ENCODE data around the gene TMEM108. TPM values are rescaled to one million over a fixed set of nuclear protein-coding genes. Genes with fewer than 3 reads are reported as not detected.

TMEM108 gene
- total RNA-seq, 1 experiment from 2014 or later, result not detected

- H3K9me2 ChIP-seq (ENCODE audit: insufficient read depth), result no peaks in the 10 kb centered on the region
- H3K27ac ChIP-seq (ENCODE audit: low read depth, low read length), result no peak overlapping the region
- H3K9me3 ChIP-seq (ENCODE audit: control insufficient read depth in 1 of 2, insufficient read depth in 1 of 2, low read depth in 1 of 2, low read length in 2 of 2), result no peaks in the 10 kb centered on the region
- ChIA-PET CTCF (no interaction called here), RAD21 (ENCODE audit: low non-redundant PET in 1 of 2, low total read pairs in 2 of 2, uncharacterized antibody in 2 of 2, unreplicated experiment in 2 of 2) (no interaction called here), POLR2A (no interaction called here)
- peaks cover 0 to 3% of the 10 kb centered on the region in 2 experiments; a peak in 2 of 4 replicates for H3K4me1 ChIP-seq (ENCODE audit: control insufficient read depth in 1 of 2, insufficient read depth in 2 of 2, low read length in 2 of 2)
- DNase-seq (ENCODE audit: low read depth, low spot score) (no peak), ATAC-seq (no peak)
- H2AFZ ChIP-seq (ENCODE audit: low read depth, low read length, poor library complexity, severe bottlenecking), result no peak overlapping the region
- TF ChIP-seq YY1 (IDR thresholded peaks at IDR 0.05; ENCODE audit: extremely low read depth, insufficient replicate concordance, low read depth, low read length), result no peak
- no peak for TF ChIP-seq ATF3 (IDR thresholded peaks at IDR 0.05)
- no peak for TF ChIP-seq POLR2A (IDR thresholded peaks at IDR 0.05; ENCODE audit: borderline replicate concordance, extremely low read depth, insufficient read depth, insufficient read length)
- no peak for TF ChIP-seq SIN3A (IDR thresholded peaks at IDR 0.05; ENCODE audit: low read depth)
- no peak for TF ChIP-seq CBX3 (IDR thresholded peaks at IDR 0.05; ENCODE audit: low read depth)
- no peak for TF ChIP-seq REST (IDR thresholded peaks at IDR 0.05; ENCODE audit: low read depth)
- TF ChIP-seq POLR2AphosphoS5 (IDR thresholded peaks at IDR 0.05; ENCODE audit: low read depth, low read length), result no peak
- no peak for TF ChIP-seq ELF1 (IDR thresholded peaks at IDR 0.05; ENCODE audit: borderline replicate concordance, low read depth)
- no peak overlapping the region for H3K4me3 ChIP-seq (replicated peaks in 1 of 2; ENCODE audit: low read depth in 1 of 2, low read length in 2 of 2)
- H3K36me3 ChIP-seq (ENCODE audit: control insufficient read depth in 1 of 2, insufficient read depth in 2 of 2, low read length in 2 of 2), result no peaks in the 10 kb centered on the region
- no peaks in the 10 kb centered on the region for H3K79me2 ChIP-seq (ENCODE audit: insufficient read depth, low read length)
- intact Hi-C loops (cut with micrococcal nuclease), result no loop called here
- no peaks in the 10 kb centered on the region for H4K20me1 ChIP-seq (ENCODE audit: insufficient read depth)
- BruUV-seq (replicated peaks), result no TSS peak
- 0 out of 2 replicates have a peak, but pooled peaks cover 9% of the 10 kb centered on the region for H3K27me3 ChIP-seq (ENCODE audit: insufficient read depth, low read length)
- no peak overlapping the region for H3K4me2 ChIP-seq (ENCODE audit: low read length)
- H3K9ac ChIP-seq (ENCODE audit: low read length), result no peak overlapping the region
These were observed 381.1 kb downstream of the TMEM108 start for GRCh38 chr3:133419151-133419909.
